Stimulated activated CD8-positive, alpha-beta memory T cell treated with anti-CD3 and anti-CD28 coated beads, Interleukin-12 subunit alpha, Interleukin-12 subunit beta, amount 100 ng/mL, for 4 hours (primary cell): ENCODE results near the gene MIPEP.

Experiments
- DNase-seq: peaks from one replicate; pipeline ENCODE4 v3.0.0-alpha.2; 2020; ENCODE audit warnings: low read depth

MIPEP gene

DNA sequence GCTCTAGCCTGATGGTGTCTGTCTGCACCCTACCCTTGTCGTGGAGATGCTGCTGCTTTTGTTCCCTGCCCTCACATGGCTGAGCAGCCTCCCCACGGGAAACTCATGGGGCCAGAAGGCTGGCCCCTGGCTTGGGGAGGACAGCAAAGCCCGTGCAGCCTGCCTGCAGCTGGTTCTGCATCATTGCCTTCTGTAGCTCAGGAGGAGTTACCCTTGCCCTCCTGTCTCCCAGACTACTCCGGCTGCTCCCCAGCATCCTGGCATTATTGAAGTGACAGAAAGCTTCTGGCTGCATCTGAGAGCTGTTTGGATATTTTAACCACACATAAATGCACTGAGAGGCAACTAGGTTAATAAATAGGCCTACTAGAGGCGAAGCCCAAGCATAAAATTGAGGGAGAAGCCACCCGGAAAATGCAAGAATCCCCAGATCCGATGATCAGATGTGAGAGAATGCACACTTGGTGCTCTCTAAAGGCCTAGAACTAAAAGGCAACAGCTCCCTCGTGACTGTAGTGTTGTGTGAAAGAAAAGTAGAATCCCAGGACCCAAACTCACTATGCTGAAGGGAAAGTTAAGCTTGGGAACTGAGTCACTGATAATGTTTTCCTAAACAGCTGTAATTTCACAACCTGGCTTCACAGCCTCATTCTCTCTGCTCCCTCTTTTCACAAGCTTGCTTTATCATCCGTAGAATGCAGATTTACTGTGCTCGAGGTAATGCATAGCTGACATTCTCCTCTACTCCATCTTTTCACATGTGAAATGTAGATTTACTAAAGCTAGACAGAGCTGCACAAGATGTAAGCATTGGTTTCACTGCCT, 208.1 kb downstream of the MIPEP start:
- DNase-seq = no peak
